HepG2 (cell line): ENCODE data around the gene RHBDL1. TPM values are rescaled to one million over a fixed set of nuclear protein-coding genes. Genes with fewer than 3 reads are reported as not detected.
A peak's percentile ranks its signal among the peaks of the same experiment; 100 is the strongest.
"Not testable (repeated sequence)": the region's sequence is repeated elsewhere in the genome, so short reads cannot be mapped to it uniquely, and the experiment has no call there.

Source experiments
- ATAC-seq: fragments of 200-7000 bp; cut with Tn5 transposase; 3 replicates; pipeline ENCODE4 v1.9.1; 2020; ENCODE audit warnings: mild to moderate bottlenecking, moderate library complexity
- BruUV-seq: library from RNA; stranded (reverse); fragments of 400-500 nt; replicated peaks from 2 replicates; lab custom pipeline; 2021; lab: Mats Ljungman, UMichigan
- CTCF ChIA-PET: fragments of 300-600 bp; formaldehyde crosslinking; extraction: SDS; loops from one replicate; lab custom pipeline; 2021; ENCODE audit warnings: low total read pairs, inconsistent platforms, low intra/inter-chr PET ratio; lab: Yijun Ruan, JAX
- POLR2A ChIA-PET: fragments of 350-600 bp; sonication (Branson Sonifier 250); formaldehyde crosslinking; loops from one replicate; lab custom pipeline; 2020; ENCODE audit warnings: antibody characterized with exemption, inconsistent platforms; lab: Yijun Ruan, JAX
- DNase-seq: peaks from one replicate; pipeline ENCODE4 v3.0.0-alpha.2; 2015; ENCODE audit warnings: low spot score
- FAIRE-seq: peaks from 3 replicates; lab custom pipeline; 2011; peaks lifted over from hg19 to GRCh38; lab: Jason Lieb, UNC
- H2AFZ ChIP-seq: one replicate; pipeline ENCODE4 v1.6.1; 2011; ENCODE audit warnings: low read length, inconsistent platforms
- H3K27ac ChIP-seq: fragments of 300-600 bp; 3 replicates; pipeline ENCODE4 v1.8.0; 2011; ENCODE audit warnings: mixed run types, mild to moderate bottlenecking, mixed read lengths, low read length, inconsistent platforms; ENCODE audit not compliant: insufficient read depth; ENCODE audit errors: extremely low read length
- H3K27me3 ChIP-seq, 2 experiments: fragments of 200-600 bp in 1 of 2; 2 replicates in 1 of 2; 3 replicates in 1 of 2; pipeline versions ENCODE4 v1.6.0 to v1.8.0; 2011; ENCODE audit warnings: low read length in 2 of 2, mild to moderate bottlenecking in 2 of 2, moderate library complexity in 2 of 2, inconsistent platforms in 1 of 2; ENCODE audit not compliant: insufficient read depth in 2 of 2, control insufficient read depth in 1 of 2
- H3K36me3 ChIP-seq, 2 experiments: fragments of 200-600 bp in 1 of 2; replicated peaks in 1 of 2; 2 replicates in 1 of 2; 3 replicates in 1 of 2; pipeline versions ENCODE4 v1.5.1 to v1.8.0; 2011; ENCODE audit warnings: low read length in 2 of 2, inconsistent platforms in 1 of 2; ENCODE audit not compliant: insufficient read depth in 2 of 2, control insufficient read depth in 1 of 2
- H3K4me1 ChIP-seq: 2 replicates; pipeline ENCODE4 v1.5.1; 2012; ENCODE audit warnings: low read length, inconsistent platforms; ENCODE audit not compliant: insufficient read depth
- H3K4me2 ChIP-seq: 2 replicates; pipeline ENCODE4 v1.6.0; 2011; ENCODE audit warnings: low read depth, low read length, inconsistent platforms
- H3K4me3 ChIP-seq, 3 experiments: fragments of 200-600 bp in 1 of 3; sonication (generic), shearing (Covaris generic) in 1 of 3; replicated peaks in 1 of 3; 2 replicates each; pipeline ENCODE4 v1.5.1; 2011 to 2016; ENCODE audit warnings: low read length in 3 of 3, inconsistent platforms in 2 of 3, low read depth in 2 of 3, mild to moderate bottlenecking in 2 of 3, control low read depth in 1 of 3, mixed read lengths in 1 of 3; ENCODE audit not compliant: insufficient read depth in 1 of 3
- H3K79me2 ChIP-seq: one replicate; pipeline ENCODE4 v1.6.1; 2011; ENCODE audit warnings: low read length, inconsistent platforms; ENCODE audit not compliant: insufficient read depth
- H3K9ac ChIP-seq: 2 replicates; pipeline ENCODE4 v1.6.0; 2011; ENCODE audit warnings: mild to moderate bottlenecking, low read depth, low read length, inconsistent platforms; ENCODE audit not compliant: insufficient read depth
- H3K9me3 ChIP-seq: 2 replicates; pipeline ENCODE4 v1.5.1; 2012; ENCODE audit warnings: mild to moderate bottlenecking, low read length
- H4K20me1 ChIP-seq: 2 replicates; pipeline ENCODE4 v1.6.0; 2011; ENCODE audit warnings: inconsistent platforms, mild to moderate bottlenecking, low read length, moderate library complexity; ENCODE audit not compliant: insufficient read depth
- EP300 ChIP-seq, 3 experiments: sonication (generic) in 1 of 3; formaldehyde crosslinking in 1 of 3; IDR thresholded peaks; 2 replicates each; pipeline versions ENCODE4 v1.5.1 to v1.6.1; 2011 to 2020; ENCODE audit warnings: low read depth in 2 of 3, low read length in 2 of 3, borderline replicate concordance in 1 of 3, improper control_type of control experiment in 1 of 3, mild to moderate bottlenecking in 1 of 3, missing genetic modification reagents in 1 of 3, moderate library complexity in 1 of 3
- GATAD2A ChIP-seq: IDR thresholded peaks from 2 replicates; pipeline ENCODE4 v1.6.1; 2016
- KDM2A ChIP-seq: sonication (generic); formaldehyde crosslinking; IDR thresholded peaks from 2 replicates; pipeline ENCODE4 v1.4.0; 2020; ENCODE audit warnings: low read depth, missing genetic modification reagents, borderline replicate concordance
- MIER2 ChIP-seq: IDR thresholded peaks from 2 replicates; pipeline ENCODE4 v1.6.1; 2016; ENCODE audit warnings: missing biosample characterization, missing genetic modification reagents
- TBX3 ChIP-seq: fragments of 450-650 bp; IDR thresholded peaks from 2 replicates; pipeline ENCODE4 v1.6.1; 2017; ENCODE audit warnings: antibody characterized with exemption, mild to moderate bottlenecking, inconsistent platforms, borderline replicate concordance
- TEAD3 ChIP-seq: optimal IDR thresholded peaks from 2 replicates; pipeline ENCODE3; 2016; ENCODE audit warnings: borderline replicate concordance
- ZBTB7B ChIP-seq: sonication (generic); formaldehyde crosslinking; IDR thresholded peaks from 2 replicates; pipeline ENCODE4 v1.4.0; 2020; ENCODE audit warnings: missing genetic modification reagents
- ZNF350 ChIP-seq: sonication (generic); formaldehyde crosslinking; IDR thresholded peaks from 2 replicates; pipeline ENCODE4 v1.4.0; 2020; ENCODE audit warnings: mild to moderate bottlenecking, low read depth, missing genetic modification reagents, borderline replicate concordance
- ZNF7 ChIP-seq: IDR thresholded peaks from 2 replicates; pipeline ENCODE4 v1.6.1; 2016; ENCODE audit warnings: missing biosample characterization, missing genetic modification reagents
- WGBS: methylation state at CpG from one replicate; pipeline ENCODE4 v1.1.6; 2017; ENCODE audit warnings: low lambda C conversion rate; 5-methylcytosine and 5-hydroxymethylcytosine counted together
- in situ Hi-C: cut with HindIII; loops from 2 replicates; pipeline ENCODE4 v1.10.0; 2017; ENCODE audit warnings: low pct_unique_long_range_greater_than_20kb; ENCODE audit not compliant: extremely low pct_ligation_motif_present
- intact Hi-C: fragments of 100-400 bp; cut with micrococcal nuclease; formaldehyde crosslinking; loops from one replicate; pipeline ENCODE4 v1.10.0; 2022; ENCODE audit not compliant: unreplicated experiment
- polyA plus RNA-seq, 8 experiments: library from polyadenylated mRNA; depleted of rRNA in 3 of 8; stranded (reverse) in 7 of 8; unstranded in 1 of 8; fragments of >200 nt; fragmentation: Illumina TruSeq in 4 of 8; extraction: Trizol in 4 of 8; gene quantifications; 2 replicates each; pipeline versions ENCODE4 v1.2.1 to v1.2.3, GENCODE V29; 2011 to 2016; ENCODE audit warnings: low read depth in 4 of 8, missing spikeins in 1 of 8, mixed read lengths in 1 of 8; ENCODE audit not compliant: insufficient read depth in 1 of 8
- total RNA-seq, 5 experiments: library from RNA; depleted of rRNA; stranded (reverse); fragments of >200 nt; fragmentation: Illumina TruSeq; extraction: Trizol; gene quantifications; 2 replicates each; pipeline ENCODE4 v1.2.3, GENCODE V29; 2016; ENCODE audit warnings: low read depth in 1 of 5
- TF ChIP-seq, protein P1 (sequence below): sonication (generic); formaldehyde crosslinking; IDR thresholded peaks from 2 replicates; pipeline ENCODE4 v1.4.0; 2020; ENCODE audit warnings: missing genetic modification reagents
- TF ChIP-seq, protein P2 (sequence below): sonication (generic); formaldehyde crosslinking; IDR thresholded peaks from 2 replicates; pipeline ENCODE4 v1.5.1; 2020; ENCODE audit warnings: mild to moderate bottlenecking, missing genetic modification reagents, moderate library complexity
- TF ChIP-seq, protein P3 (sequence below): IDR thresholded peaks from 2 replicates; pipeline ENCODE4 v1.6.1; 2016; ENCODE audit warnings: mild to moderate bottlenecking, missing biosample characterization, missing genetic modification reagents
- TF ChIP-seq, protein P4 (sequence below): sonication (generic); formaldehyde crosslinking; IDR thresholded peaks from 2 replicates; pipeline ENCODE4 v1.4.0; 2020; ENCODE audit warnings: missing genetic modification reagents
- TF ChIP-seq, protein P5 (sequence below), 2 experiments: sonication (generic) in 1 of 2; formaldehyde crosslinking in 1 of 2; IDR thresholded peaks; 2 replicates each; pipeline versions ENCODE4 v1.4.0 to v1.6.1; 2018 to 2020; ENCODE audit warnings: missing genetic modification reagents in 2 of 2, borderline replicate concordance in 1 of 2, low read depth in 1 of 2, mild to moderate bottlenecking in 1 of 2, missing biosample characterization in 1 of 2

Gene RHBDL1
- total and polyA plus RNA-seq, 2 of the 13 experiments (the other 11 are each of a cell fraction or from before 2014, with no cell fraction given) = 1.8 to 3.8 TPM

DNA sequence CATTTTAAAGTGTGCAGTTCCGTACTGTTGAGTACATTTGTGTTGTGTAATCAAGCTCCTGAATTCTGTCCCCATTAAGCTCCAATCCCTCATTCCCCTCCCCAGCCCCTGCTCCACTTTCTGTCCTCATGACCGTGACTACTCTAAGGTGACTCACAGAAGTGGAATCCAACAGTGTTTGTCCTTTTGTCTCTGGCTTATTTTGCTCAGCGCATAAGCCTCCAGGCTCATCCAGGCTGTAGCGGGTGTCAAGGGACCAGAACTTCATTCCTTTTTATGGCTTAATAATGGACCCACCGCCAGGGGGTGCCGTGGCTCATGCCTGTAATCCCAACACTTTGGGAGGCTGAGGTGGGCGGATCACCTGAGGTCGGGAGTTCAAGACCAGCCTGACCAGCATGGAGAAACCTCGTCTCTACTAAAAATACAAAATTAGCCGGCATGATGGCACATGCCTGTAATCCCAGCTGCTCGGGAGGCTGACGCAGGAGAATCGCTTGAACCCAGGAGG is 37.3 kb downstream of the RHBDL1 start:
- H3K27ac ChIP-seq, H3K9ac ChIP-seq, H3K79me2 ChIP-seq, H3K9me3 ChIP-seq, H3K36me3 ChIP-seq, intact Hi-C loops, H4K20me1 ChIP-seq, H3K4me3 ChIP-seq, H3K4me2 ChIP-seq, H2AFZ ChIP-seq, BruUV-seq: not testable (repeated sequence)
- peaks cover 3 to 36% of the 10 kb centered on the region in 2 experiments; a peak in 4 of 5 replicates for H3K27me3 ChIP-seq
- ATAC-seq (peak; percentile 14), FAIRE-seq (peak; percentile 83), DNase-seq (peak; percentile 93)
- in situ Hi-C loops = loop anchor here (5.0 kb wide), 1 partner anchor 75 kb away; the partner anchor contains the start of genes CHTF18 and RPUSD1
- POLR2A ChIA-PET = interaction anchor here (0.6 to 1.4 kb wide), 8 partner anchors 8 to 75 kb away, joined by 3 to 9 read pairs (median 4); partner anchors contain the start of genes ANTKMT, CHTF18, CIAO3 and HAGHL
- peaks cover 35% of the 10 kb centered on the region for H3K4me1 ChIP-seq
- CTCF ChIA-PET = interaction anchor here (1.1 to 2.3 kb wide), 3 partner anchors 21 to 73 kb away, joined by 3 to 19 read pairs (median 13); partner anchors contain the start of gene CIAO3
- 22% methylated on average over 13 of the region's 13 CpGs for WGBS
- TF ChIP-seq, protein P1, sequence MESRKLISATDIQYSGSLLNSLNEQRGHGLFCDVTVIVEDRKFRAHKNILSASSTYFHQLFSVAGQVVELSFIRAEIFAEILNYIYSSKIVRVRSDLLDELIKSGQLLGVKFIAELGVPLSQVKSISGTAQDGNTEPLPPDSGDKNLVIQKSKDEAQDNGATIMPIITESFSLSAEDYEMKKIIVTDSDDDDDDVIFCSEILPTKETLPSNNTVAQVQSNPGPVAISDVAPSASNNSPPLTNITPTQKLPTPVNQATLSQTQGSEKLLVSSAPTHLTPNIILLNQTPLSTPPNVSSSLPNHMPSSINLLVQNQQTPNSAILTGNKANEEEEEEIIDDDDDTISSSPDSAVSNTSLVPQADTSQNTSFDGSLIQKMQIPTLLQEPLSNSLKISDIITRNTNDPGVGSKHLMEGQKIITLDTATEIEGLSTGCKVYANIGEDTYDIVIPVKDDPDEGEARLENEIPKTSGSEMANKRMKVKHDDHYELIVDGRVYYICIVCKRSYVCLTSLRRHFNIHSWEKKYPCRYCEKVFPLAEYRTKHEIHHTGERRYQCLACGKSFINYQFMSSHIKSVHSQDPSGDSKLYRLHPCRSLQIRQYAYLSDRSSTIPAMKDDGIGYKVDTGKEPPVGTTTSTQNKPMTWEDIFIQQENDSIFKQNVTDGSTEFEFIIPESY = peak; percentile 84
- TF ChIP-seq GATAD2A (CRISPR knock-in tag) (0 out of 2 replicates have a peak, but pooled peaks have one; percentile 18), KDM2A (CRISPR knock-in tag) (peak; percentile 67; the same call in 1 of the 2 replicates), TBX3 (peak; percentile 58; the same call in 1 of the 2 replicates), MIER2 (CRISPR knock-in tag) (peak; percentile 42; the same call in 1 of the 2 replicates), ZNF350 (CRISPR knock-in tag) (peak; percentile 65; the same call in 1 of the 2 replicates), TEAD3 (CRISPR knock-in tag) (peak; percentile 88), ZNF7 (CRISPR knock-in tag) (peak; percentile 35; the same call in 1 of the 2 replicates), ZBTB7B (CRISPR knock-in tag) (0 out of 2 replicates have a peak, but pooled peaks have one; percentile 54), EP300 (IDR thresholded peaks at IDR 0.05; ENCODE audit: low read depth in 2 of 2, low read length in 2 of 2) (0 out of 4 replicates have a peak, but pooled peaks of 1 of the 2 experiments have one; percentile 21), EP300 (CRISPR knock-in tag; IDR thresholded peaks at IDR 0.05; ENCODE audit: borderline replicate concordance) (peak; percentile 31; the same call in 1 of the 2 replicates)
- TF ChIP-seq, protein P2, sequence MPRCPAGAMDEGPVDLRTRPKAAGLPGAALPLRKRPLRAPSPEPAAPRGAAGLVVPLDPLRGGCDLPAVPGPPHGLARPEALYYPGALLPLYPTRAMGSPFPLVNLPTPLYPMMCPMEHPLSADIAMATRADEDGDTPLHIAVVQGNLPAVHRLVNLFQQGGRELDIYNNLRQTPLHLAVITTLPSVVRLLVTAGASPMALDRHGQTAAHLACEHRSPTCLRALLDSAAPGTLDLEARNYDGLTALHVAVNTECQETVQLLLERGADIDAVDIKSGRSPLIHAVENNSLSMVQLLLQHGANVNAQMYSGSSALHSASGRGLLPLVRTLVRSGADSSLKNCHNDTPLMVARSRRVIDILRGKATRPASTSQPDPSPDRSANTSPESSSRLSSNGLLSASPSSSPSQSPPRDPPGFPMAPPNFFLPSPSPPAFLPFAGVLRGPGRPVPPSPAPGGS (CRISPR knock-in tag) = 0 out of 2 replicates have a peak, but pooled peaks have one; percentile 30
- TF ChIP-seq, protein P3, sequence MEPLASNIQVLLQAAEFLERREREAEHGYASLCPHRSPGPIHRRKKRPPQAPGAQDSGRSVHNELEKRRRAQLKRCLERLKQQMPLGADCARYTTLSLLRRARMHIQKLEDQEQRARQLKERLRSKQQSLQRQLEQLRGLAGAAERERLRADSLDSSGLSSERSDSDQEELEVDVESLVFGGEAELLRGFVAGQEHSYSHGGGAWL (CRISPR knock-in tag) = 0 out of 2 replicates have a peak, but pooled peaks have one; percentile 13
- TF ChIP-seq, protein P4, sequence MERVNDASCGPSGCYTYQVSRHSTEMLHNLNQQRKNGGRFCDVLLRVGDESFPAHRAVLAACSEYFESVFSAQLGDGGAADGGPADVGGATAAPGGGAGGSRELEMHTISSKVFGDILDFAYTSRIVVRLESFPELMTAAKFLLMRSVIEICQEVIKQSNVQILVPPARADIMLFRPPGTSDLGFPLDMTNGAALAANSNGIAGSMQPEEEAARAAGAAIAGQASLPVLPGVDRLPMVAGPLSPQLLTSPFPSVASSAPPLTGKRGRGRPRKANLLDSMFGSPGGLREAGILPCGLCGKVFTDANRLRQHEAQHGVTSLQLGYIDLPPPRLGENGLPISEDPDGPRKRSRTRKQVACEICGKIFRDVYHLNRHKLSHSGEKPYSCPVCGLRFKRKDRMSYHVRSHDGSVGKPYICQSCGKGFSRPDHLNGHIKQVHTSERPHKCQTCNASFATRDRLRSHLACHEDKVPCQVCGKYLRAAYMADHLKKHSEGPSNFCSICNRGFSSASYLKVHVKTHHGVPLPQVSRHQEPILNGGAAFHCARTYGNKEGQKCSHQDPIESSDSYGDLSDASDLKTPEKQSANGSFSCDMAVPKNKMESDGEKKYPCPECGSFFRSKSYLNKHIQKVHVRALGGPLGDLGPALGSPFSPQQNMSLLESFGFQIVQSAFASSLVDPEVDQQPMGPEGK (CRISPR knock-in tag) = 0 out of 2 replicates have a peak, but pooled peaks have one; percentile 46
- TF ChIP-seq, protein P5, sequence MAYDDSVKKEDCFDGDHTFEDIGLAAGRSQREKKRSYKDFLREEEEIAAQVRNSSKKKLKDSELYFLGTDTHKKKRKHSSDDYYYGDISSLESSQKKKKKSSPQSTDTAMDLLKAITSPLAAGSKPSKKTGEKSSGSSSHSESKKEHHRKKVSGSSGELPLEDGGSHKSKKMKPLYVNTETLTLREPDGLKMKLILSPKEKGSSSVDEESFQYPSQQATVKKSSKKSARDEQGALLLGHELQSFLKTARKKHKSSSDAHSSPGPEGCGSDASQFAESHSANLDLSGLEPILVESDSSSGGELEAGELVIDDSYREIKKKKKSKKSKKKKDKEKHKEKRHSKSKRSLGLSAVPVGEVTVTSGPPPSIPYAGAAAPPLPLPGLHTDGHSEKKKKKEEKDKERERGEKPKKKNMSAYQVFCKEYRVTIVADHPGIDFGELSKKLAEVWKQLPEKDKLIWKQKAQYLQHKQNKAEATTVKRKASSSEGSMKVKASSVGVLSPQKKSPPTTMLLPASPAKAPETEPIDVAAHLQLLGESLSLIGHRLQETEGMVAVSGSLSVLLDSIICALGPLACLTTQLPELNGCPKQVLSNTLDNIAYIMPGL (CRISPR knock-in tag; IDR thresholded peaks at IDR 0.05; ENCODE audit: borderline replicate concordance in 1 of 2, low read depth in 1 of 2) = peak in 1 of 2 experiments; percentile 41; a peak in 2 of 4 replicates
